Activated T-cell treated with anti-CD3 and anti-CD28 coated beads, Interleukin-2, amount 50 U/mL, for 72 hours (primary cell): ENCODE data around the gene ADAP1. TPM values are rescaled to one million over a fixed set of nuclear protein-coding genes. Genes with fewer than 3 reads are reported as not detected.
"Not testable (repeated sequence)": the region's sequence is repeated elsewhere in the genome, so short reads cannot be mapped to it uniquely, and the experiment has no call there.

Experiments used
- ATAC-seq, 2 donors: fragments of 150-1000 bp; cut with Tn5 transposase; replicated peaks in 1 of 2; 2 replicates each; pipeline ENCODE4 v1.10.0; 2021; ENCODE audit warnings: moderate library complexity in 2 of 2, mild to moderate bottlenecking in 1 of 2
- DNase-seq, 2 donors: peaks; one replicate each; pipeline ENCODE4 v3.0.0; 2021 to 2022; ENCODE audit warnings: mixed read lengths in 1 of 2
- H3K27ac Mint-ChIP-seq: one replicate; pipeline ENCODE4 v1.8.0; 2022; ENCODE audit warnings: mild to moderate bottlenecking, moderate library complexity, mixed read lengths
- H3K27me3 Mint-ChIP-seq: one replicate; pipeline ENCODE4 v1.8.0; 2022; ENCODE audit warnings: low read depth, mixed read lengths
- H3K36me3 Mint-ChIP-seq, 2 donors: one replicate each; pipeline ENCODE4 v1.8.0; 2022; ENCODE audit warnings: mixed read lengths in 2 of 2, mild to moderate bottlenecking in 1 of 2; ENCODE audit not compliant: insufficient read depth in 2 of 2
- H3K4me1 Mint-ChIP-seq: one replicate; pipeline ENCODE4 v1.8.0; 2022; ENCODE audit warnings: low read depth, mixed read lengths
- H3K4me3 Mint-ChIP-seq, 2 donors: one replicate each; pipeline ENCODE4 v1.8.0; 2022; ENCODE audit warnings: mild to moderate bottlenecking in 2 of 2, mixed read lengths in 2 of 2, moderate library complexity in 2 of 2
- H3K9me3 Mint-ChIP-seq, 2 donors: one replicate each; pipeline ENCODE4 v1.8.0; 2022; ENCODE audit warnings: mixed read lengths in 2 of 2
- total RNA-seq, 2 donors: library from RNA; stranded (reverse); gene quantifications; one replicate each; pipeline ENCODE4 v1.2.3, GENCODE V29; 2022

ADAP1 gene
- total RNA-seq, 2 donors from 2014 or later, result 11.1 to 29.4 TPM

- peaks cover 33% of the 10 kb centered on the region for H3K4me1 Mint-ChIP-seq
- no peak for DNase-seq
These were observed 78.9 kb downstream of the ADAP1 start for GRCh38 chr7:875476-876076.

DNA sequence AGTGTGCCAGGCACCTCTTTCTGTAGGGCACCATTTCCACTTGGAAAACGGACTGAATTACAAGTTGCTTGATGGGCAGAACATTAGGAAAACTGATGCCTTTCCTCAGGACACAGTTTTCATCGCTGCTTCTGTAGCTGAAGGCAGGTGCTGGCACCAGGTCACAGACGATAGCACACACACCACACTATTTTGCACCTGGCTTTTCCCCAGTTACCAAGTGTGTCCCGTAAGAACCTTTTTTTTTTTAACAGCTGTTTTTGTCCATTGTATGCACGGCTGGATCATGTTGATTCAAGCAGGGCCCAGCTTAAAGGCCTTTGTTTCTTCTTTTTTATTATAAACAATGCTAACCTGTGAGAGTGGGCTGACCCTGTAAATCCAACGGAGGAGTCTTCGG, 79.4 kb downstream of the ADAP1 start:
- Mint-ChIP-seq H3K36me3 (peaks cover 3 to 5% of the 10 kb centered on the region in 2 donors), H3K4me1 (peaks cover 29% of the 10 kb centered on the region), H3K27me3 (no peaks in the 10 kb centered on the region), H3K9me3 (no peaks in the 10 kb centered on the region), H3K4me3 (no peak overlapping the region), H3K27ac (no peak overlapping the region)
- ATAC-seq (no peak), DNase-seq (no peak)

More at GRCh38 chr7:875476-876076, 78.9 kb downstream of the ADAP1 start:
- no peaks in the 10 kb centered on the region for H3K9me3 Mint-ChIP-seq
- H3K27ac Mint-ChIP-seq, result no peak overlapping the region
- no peaks in the 10 kb centered on the region for H3K27me3 Mint-ChIP-seq
- ATAC-seq, result no peak
- peaks cover 3 to 5% of the 10 kb centered on the region in 2 donors for H3K36me3 Mint-ChIP-seq
- peak overlapping the region in 1 of 2 donors; percentile 36 for H3K4me3 Mint-ChIP-seq

- DNase-seq (no peak), ATAC-seq (no peak)
- Mint-ChIP-seq H3K4me3 (peak overlapping the region in 1 of 2 donors; percentile 11), H3K4me1 (peaks cover 26% of the 10 kb centered on the region), H3K27me3 (no peaks in the 10 kb centered on the region), H3K36me3 (peaks cover 3 to 8% of the 10 kb centered on the region in 2 donors), H3K27ac (peak overlapping the region; percentile 63), H3K9me3 (no peaks in the 10 kb centered on the region)
These were observed 80.3 kb downstream of the ADAP1 start for GRCh38 chr7:874031-874749.

DNA sequence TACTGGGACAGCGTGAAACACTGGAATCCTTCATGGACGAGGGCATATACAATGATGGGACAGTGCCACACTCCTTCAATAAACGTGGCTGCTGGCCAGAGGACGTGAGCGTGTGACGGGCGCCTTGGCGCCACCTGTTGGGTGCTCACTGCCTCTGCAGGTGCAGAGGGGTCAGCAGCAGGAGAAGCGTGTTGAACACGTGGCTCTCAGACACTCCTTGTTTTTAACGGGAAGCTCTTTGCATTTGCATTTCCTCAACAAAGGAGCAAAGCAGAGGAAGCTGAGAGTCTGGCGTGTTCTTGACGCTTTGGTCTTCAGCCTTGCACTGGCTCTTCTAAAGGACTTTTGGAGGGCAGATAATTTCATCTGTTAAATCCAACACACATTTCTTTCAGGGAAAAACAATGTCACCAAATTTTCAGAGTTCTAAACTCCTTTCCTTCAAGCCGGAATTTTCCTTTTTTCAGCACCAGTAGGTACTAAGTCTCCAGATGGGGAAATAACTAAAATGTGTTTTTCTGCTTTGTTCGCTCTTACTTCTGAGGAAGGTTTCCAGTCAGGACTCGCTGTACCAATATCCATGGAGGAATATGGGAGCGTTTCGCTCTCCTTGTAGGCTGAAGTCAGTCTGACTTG, 81.0 kb downstream of the ADAP1 start:
- no peaks in the 10 kb centered on the region for H3K9me3 Mint-ChIP-seq
- peak overlapping the region in 1 of 2 donors; percentile 11 for H3K4me3 Mint-ChIP-seq
- DNase-seq (peak; percentile 74 to 79), ATAC-seq (peak in 1 of 2 donors; percentile 23)
- peak overlapping the region; percentile 63 for H3K27ac Mint-ChIP-seq
- peaks cover 23% of the 10 kb centered on the region for H3K4me1 Mint-ChIP-seq
- H3K27me3 Mint-ChIP-seq, result no peaks in the 10 kb centered on the region
- H3K36me3 Mint-ChIP-seq, result peaks cover 3 to 9% of the 10 kb centered on the region in 2 donors

GRCh38 chr7:872685-873084, 81.8 kb downstream of the ADAP1 start:
- H3K4me1 Mint-ChIP-seq, result peaks cover 18% of the 10 kb centered on the region
- H3K4me3 Mint-ChIP-seq, H3K9me3 Mint-ChIP-seq, H3K27me3 Mint-ChIP-seq, ATAC-seq, H3K36me3 Mint-ChIP-seq, DNase-seq: not testable (repeated sequence)
- peak overlapping the region; percentile 35 for H3K27ac Mint-ChIP-seq

GRCh38 chr7:871900-872537, 82.5 kb downstream of the ADAP1 start:
- ATAC-seq, result no peak
- Mint-ChIP-seq H3K4me1 (peaks cover 18% of the 10 kb centered on the region), H3K4me3 (no peak overlapping the region), H3K9me3 (no peaks in the 10 kb centered on the region), H3K36me3 (peaks cover 5 to 10% of the 10 kb centered on the region in 2 donors), H3K27me3 (no peaks in the 10 kb centered on the region), H3K27ac (peak overlapping the region; percentile 51)
- DNase-seq, result no peak

- peaks cover 9 to 12% of the 10 kb centered on the region in 2 donors for H3K36me3 Mint-ChIP-seq
- no peaks in the 10 kb centered on the region for H3K9me3 Mint-ChIP-seq
- no peak overlapping the region for H3K4me3 Mint-ChIP-seq
- DNase-seq (no peak), ATAC-seq (no peak)
- H3K4me1 Mint-ChIP-seq, result peaks cover 18% of the 10 kb centered on the region
- H3K27ac Mint-ChIP-seq, result no peak overlapping the region
- H3K27me3 Mint-ChIP-seq, result no peaks in the 10 kb centered on the region
These were observed 85.1 kb downstream of the ADAP1 start for GRCh38 chr7:869348-869747.

DNA sequence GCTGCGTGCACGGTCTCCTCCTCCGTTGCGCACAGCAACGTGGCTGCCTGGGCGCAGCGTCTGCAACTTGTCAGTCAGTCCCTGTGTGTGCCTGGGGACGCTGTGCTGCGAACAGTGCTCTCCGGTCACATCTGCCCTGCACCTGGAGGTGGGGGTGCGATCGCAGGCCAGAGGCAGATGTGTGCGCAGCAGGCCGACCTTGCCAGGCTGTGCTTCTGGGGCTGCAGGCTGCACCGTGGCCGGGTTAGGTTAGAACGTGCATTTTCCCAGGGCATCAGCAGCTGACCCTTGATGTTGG, 86.3 kb downstream of the ADAP1 start:
- Mint-ChIP-seq H3K27me3 (no peaks in the 10 kb centered on the region), H3K4me3 (no peak overlapping the region), H3K9me3 (no peaks in the 10 kb centered on the region), H3K4me1 (peaks cover 8% of the 10 kb centered on the region), H3K36me3 (peaks cover 9 to 11% of the 10 kb centered on the region in 2 donors), H3K27ac (no peak overlapping the region)
- ATAC-seq, result no peak
- DNase-seq, result no peak

DNA sequence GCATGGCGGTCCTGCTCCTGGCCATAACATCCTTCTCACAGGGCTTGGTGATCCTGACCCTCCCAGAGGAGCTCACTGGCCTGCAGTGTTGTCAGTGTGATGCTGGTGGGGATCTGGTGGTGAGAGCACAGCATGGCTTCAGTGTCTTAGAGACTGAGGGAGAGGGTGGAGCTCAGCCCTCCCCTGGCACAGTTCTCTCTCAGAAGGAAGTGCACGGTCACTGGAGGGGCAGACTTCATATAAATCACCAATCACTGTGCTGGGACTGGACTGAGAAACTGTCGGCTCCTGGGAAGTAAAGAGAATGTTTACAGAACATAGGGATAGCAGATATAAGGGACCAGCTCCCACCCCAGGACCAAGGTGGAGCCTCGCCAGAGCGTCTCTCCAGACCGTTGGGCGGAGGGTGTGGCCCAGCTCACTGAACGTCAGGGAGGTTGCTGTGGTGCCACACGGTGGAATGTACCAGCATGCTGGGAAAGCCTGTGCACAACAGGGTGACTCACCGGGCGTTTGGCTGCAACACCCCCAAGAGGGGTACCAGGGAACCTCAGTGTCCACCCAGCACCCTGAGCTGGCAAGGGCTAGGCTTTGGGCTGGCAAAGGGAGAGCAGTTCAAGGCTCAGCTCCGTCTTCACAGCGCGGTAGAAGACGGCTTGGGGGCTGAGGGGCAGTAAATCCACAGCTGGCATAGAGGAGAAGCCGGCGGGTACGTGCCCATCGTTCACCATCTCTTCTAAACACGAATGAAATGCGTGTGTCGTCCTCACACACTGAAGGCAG, 86.9 kb downstream of the ADAP1 start:
- DNase-seq (no peak), ATAC-seq (no peak)
- H3K36me3 Mint-ChIP-seq, result peaks cover 9% of the 10 kb centered on the region in 2 donors
- no peaks in the 10 kb centered on the region for H3K27me3 Mint-ChIP-seq
- no peaks in the 10 kb centered on the region for H3K9me3 Mint-ChIP-seq
- H3K4me1 Mint-ChIP-seq, result peaks cover 6% of the 10 kb centered on the region
- no peak overlapping the region for H3K27ac Mint-ChIP-seq
- no peak overlapping the region for H3K4me3 Mint-ChIP-seq

DNA sequence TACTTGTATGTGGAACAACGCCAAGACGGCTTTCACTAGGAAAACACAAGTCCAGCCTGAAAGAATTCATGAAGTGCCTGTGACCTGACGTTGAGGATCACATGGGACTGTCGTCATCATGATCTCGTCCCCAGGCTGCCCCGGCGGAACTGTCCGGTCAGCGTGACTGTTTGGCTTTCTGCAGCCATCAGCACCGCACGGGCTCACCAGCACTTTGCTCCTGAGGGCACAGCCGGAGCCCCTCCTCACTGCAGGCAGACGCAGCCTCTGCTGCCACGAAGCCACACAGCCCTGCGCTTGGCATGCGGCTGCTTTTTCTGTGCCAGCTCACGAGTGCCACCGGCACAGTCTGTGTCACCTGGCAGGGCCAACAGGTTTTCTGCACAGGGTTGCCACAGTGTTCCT, 87.5 kb downstream of the ADAP1 start:
- no peaks in the 10 kb centered on the region for H3K27me3 Mint-ChIP-seq
- peaks cover 9 to 10% of the 10 kb centered on the region in 2 donors for H3K36me3 Mint-ChIP-seq
- H3K27ac Mint-ChIP-seq, result no peak overlapping the region
- ATAC-seq (no peak), DNase-seq (no peak)
- H3K9me3 Mint-ChIP-seq, result no peaks in the 10 kb centered on the region
- H3K4me3 Mint-ChIP-seq, result no peak overlapping the region
- H3K4me1 Mint-ChIP-seq, result peaks cover 6% of the 10 kb centered on the region

DNA sequence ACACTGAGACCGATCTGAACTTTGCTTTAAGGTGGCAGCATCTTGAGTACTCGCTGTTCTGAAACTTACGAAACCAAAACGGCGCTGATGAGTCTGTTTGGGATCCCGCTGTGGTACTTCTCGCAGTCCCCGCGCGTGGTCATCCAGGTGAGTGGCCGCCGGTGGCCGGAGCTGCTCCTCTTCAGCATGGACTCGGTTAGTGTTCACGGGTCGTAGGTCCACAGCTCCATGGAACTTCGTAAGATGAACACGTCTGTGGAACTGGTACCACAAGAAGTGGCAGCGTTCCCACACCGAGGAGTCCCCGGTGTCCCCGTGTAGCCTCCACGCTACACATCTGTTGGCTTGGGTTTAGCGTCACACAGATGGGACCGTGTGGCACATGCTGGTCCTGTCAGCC, 88.6 kb downstream of the ADAP1 start:
- Mint-ChIP-seq H3K9me3 (no peaks in the 10 kb centered on the region), H3K4me3 (no peak overlapping the region), H3K4me1 (peaks cover 6% of the 10 kb centered on the region), H3K36me3 (peaks cover 11 to 17% of the 10 kb centered on the region in 2 donors), H3K27me3 (no peaks in the 10 kb centered on the region), H3K27ac (no peak overlapping the region)
- no peak for ATAC-seq
- DNase-seq, result no peak

DNA sequence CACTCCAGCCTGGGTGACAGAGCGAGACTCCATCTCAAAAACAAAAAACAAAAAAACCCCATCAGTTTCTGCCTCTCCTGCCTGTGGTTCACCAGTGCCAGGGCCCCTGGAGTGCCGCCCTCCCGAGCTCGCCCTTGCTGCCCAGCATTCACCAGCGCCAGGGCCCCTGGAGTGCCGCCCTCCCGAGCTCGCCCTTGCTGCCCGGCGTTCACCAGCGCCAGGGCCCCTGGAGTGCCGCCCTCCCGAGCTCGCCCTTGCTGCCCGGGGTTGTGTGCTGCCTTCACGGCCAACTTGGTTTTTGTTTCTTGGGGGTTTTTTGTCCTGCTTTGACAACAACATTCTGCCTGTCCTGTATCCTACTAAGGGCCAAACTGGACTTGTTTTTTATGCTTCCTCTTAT, 91.4 kb downstream of the ADAP1 start:
- Mint-ChIP-seq H3K27me3 (no peaks in the 10 kb centered on the region), H3K4me3 (no peak overlapping the region), H3K9me3 (no peaks in the 10 kb centered on the region), H3K27ac (no peak overlapping the region), H3K36me3 (peaks cover 15 to 27% of the 10 kb centered on the region in 2 donors), H3K4me1 (no peaks in the 10 kb centered on the region)
- DNase-seq (no peak), ATAC-seq (no peak)
